NOMO-1 treated with DMSO at 0.1 percent for 48 hours (cell line): Measurements from ENCODE around the gene WWP2.

Source experiments
- DNase-seq: peaks from one replicate; lab custom pipeline; 2025; ENCODE audit not compliant: unreplicated experiment; lab: John Stamatoyannopoulos, UW

WWP2 gene

GRCh38 chr16:69888005-69888590 is 126.0 kb downstream of the WWP2 start:
- DNase-seq: no peak

- DNase-seq: no peak
Measured at GRCh38 chr16:69889295-69889964, 127.3 kb downstream of the WWP2 start.

- DNase-seq: no peak
Measured at GRCh38 chr16:69890114-69890891, 128.2 kb downstream of the WWP2 start.

GRCh38 chr16:69890892-69891282 is 128.8 kb downstream of the WWP2 start:
- DNase-seq: no peak

- DNase-seq: no peak
Measured at GRCh38 chr16:69892378-69892777, 130.2 kb downstream of the WWP2 start.

- no peak for DNase-seq
Measured at GRCh38 chr16:69893106-69893505, 131.0 kb downstream of the WWP2 start.

- no peak for DNase-seq
Measured at GRCh38 chr16:69894676-69895075, 132.5 kb downstream of the WWP2 start.

- DNase-seq: no peak
Measured at GRCh38 chr16:69903865-69904415, 141.8 kb downstream of the WWP2 start.

GRCh38 chr16:69904495-69905170 is 142.5 kb downstream of the WWP2 start:
- DNase-seq: no peak

GRCh38 chr16:69905171-69905555 is 143.0 kb downstream of the WWP2 start:
- no peak for DNase-seq

- DNase-seq: no peak
Measured at GRCh38 chr16:69906838-69907401, 144.8 kb downstream of the WWP2 start.

- no peak for DNase-seq
Measured at GRCh38 chr16:69909043-69909442, 146.9 kb downstream of the WWP2 start.

- DNase-seq: no peak
Measured at GRCh38 chr16:69909760-69910159, 147.6 kb downstream of the WWP2 start.

- DNase-seq: no peak
Measured at GRCh38 chr16:69910964-69911363, 148.8 kb downstream of the WWP2 start.

- DNase-seq: no peak
Measured at GRCh38 chr16:69916462-69916861, 154.3 kb downstream of the WWP2 start.

GRCh38 chr16:69917311-69917710 is 155.2 kb downstream of the WWP2 start:
- DNase-seq: no peak

GRCh38 chr16:69917739-69918138 is 155.6 kb downstream of the WWP2 start:
- DNase-seq: no peak

- no peak for DNase-seq
Measured at GRCh38 chr16:69918241-69918640, 156.1 kb downstream of the WWP2 start.

- no peak for DNase-seq
Measured at GRCh38 chr16:69921127-69921526, 159.0 kb downstream of the WWP2 start.

GRCh38 chr16:69922200-69922599 is 160.1 kb downstream of the WWP2 start:
- DNase-seq: no peak
